Skeletal muscle satellite cell (primary cell): ENCODE measurements around the gene UBL3.

ENCODE experiments used
- H3K27me3 ChIP-seq: 2 replicates; pipeline ENCODE4 v1.7.0; 2013; ENCODE audit warnings: low read length; ENCODE audit not compliant: control insufficient read depth, insufficient read depth
- H3K36me3 ChIP-seq: 2 replicates; pipeline ENCODE4 v1.7.0; 2013; ENCODE audit warnings: mild to moderate bottlenecking, control low read depth, low read length; ENCODE audit not compliant: insufficient read depth
- H3K4me1 ChIP-seq: 2 replicates; pipeline ENCODE4 v1.7.0; 2013; ENCODE audit warnings: low read length; ENCODE audit not compliant: control insufficient read depth, insufficient read depth
- H3K4me2 ChIP-seq: 2 replicates; pipeline ENCODE4 v1.7.0; 2013; ENCODE audit warnings: mild to moderate bottlenecking, low read length
- H3K4me3 ChIP-seq: 2 replicates; pipeline ENCODE4 v1.7.0; 2013; ENCODE audit warnings: low read length
- H3K9ac ChIP-seq: 2 replicates; pipeline ENCODE4 v1.7.0; 2013; ENCODE audit warnings: mild to moderate bottlenecking, low read depth, low read length, moderate library complexity
- H3K9me3 ChIP-seq: replicated peaks from 2 replicates; pipeline ENCODE4 v1.7.0; 2013; ENCODE audit warnings: mild to moderate bottlenecking, control low read depth, low read length

The UBL3 gene

DNA sequence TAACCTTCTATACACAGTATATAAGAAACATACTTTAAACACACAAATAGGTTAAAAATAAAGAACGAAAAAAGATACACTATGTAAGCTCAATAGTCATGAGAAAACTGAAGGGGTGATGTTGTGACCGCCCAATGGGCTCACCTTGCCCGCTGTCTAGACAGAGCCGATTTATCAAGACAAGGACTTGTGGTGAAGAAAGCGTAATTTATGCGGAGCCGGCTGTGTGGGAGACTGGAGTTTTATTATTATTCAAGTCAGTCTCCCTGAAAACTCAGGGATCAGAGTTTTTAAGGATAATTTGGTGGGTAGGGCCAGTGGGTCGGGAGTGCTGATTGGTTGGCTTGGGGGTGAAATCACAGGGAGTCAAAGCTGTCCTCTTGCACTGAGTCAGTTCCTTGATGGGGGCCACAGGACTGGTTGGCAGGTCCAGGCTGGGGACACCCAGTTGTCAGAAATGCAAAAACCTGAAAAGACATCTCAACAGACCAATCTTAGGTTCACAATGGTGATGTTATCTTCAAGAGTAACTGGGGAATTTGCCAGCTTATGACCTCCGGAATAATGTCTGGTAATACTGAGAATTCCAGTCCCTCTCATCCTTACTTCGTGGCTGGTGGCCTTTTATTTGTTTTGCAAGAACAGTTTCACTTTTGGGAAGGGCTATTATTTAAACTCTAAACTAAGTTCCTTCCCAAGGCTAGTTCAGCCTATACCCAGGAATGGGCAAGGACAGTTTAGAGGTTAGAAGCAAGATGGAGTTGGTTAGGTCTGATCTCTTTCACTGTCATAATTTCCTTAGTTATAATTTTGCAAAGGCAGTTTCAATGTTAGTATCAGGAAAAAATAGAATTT is 96.6 kb downstream of the UBL3 start:
- H3K9ac ChIP-seq, result no peak overlapping the region
- peaks cover 7% of the 10 kb centered on the region for H3K4me1 ChIP-seq
- H3K4me3 ChIP-seq, result no peak overlapping the region
- H3K9me3 ChIP-seq, result no peaks in the 10 kb centered on the region
- H3K4me2 ChIP-seq, result no peak overlapping the region
- H3K36me3 ChIP-seq, result no peaks in the 10 kb centered on the region
- H3K27me3 ChIP-seq, result no peaks in the 10 kb centered on the region

DNA sequence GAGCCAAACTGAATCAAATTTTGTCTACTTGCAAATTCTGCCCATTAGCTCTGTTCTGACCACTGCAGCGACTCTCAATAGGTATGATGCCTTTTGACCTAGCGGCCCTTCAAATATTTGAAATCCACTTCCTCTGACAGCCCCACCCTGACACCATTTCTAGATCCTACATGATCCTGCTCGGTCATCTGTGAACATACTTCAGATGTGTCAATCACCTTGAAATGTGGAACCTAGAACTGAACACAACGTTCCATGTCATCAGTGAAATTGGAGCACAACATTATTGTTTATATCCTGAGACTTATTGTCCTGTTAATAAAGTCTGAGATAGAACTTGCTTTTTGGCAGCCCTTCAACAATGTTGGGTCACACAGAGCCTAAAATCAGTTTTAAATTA is 98.2 kb downstream of the UBL3 start:
- H3K4me1 ChIP-seq, result peaks cover 7% of the 10 kb centered on the region
- H3K9ac ChIP-seq, result no peak overlapping the region
- H3K27me3 ChIP-seq, result no peaks in the 10 kb centered on the region

DNA sequence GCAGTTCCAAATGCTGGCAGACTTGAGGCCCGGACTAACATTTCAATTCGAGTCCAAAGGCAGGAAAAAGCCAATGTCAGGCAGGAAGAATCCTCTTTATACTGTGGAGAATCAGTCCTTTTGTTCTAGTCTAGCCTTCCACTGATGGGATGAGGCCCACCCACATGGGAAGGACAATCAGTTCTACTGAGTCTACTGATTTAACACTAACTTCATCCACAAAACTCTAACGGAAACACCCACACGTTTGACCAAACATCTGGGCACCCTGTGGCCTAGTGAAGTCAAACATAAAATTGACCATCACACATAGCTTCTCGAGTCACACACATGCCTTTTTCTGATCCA is 100.3 kb downstream of the UBL3 start:
- Histone ChIP-seq H3K4me3 (no peak overlapping the region), H3K27me3 (peaks cover 6% of the 10 kb centered on the region), H3K4me1 (peaks cover 7% of the 10 kb centered on the region), H3K36me3 (no peaks in the 10 kb centered on the region), H3K9me3 (no peaks in the 10 kb centered on the region), H3K9ac (no peak overlapping the region), H3K4me2 (no peak overlapping the region)

More for the DNA sequence above, 98.2 kb downstream of the UBL3 start:
- no peaks in the 10 kb centered on the region for H3K9me3 ChIP-seq
- no peak overlapping the region for H3K4me2 ChIP-seq
- H3K4me3 ChIP-seq, result no peak overlapping the region
- no peaks in the 10 kb centered on the region for H3K36me3 ChIP-seq

DNA sequence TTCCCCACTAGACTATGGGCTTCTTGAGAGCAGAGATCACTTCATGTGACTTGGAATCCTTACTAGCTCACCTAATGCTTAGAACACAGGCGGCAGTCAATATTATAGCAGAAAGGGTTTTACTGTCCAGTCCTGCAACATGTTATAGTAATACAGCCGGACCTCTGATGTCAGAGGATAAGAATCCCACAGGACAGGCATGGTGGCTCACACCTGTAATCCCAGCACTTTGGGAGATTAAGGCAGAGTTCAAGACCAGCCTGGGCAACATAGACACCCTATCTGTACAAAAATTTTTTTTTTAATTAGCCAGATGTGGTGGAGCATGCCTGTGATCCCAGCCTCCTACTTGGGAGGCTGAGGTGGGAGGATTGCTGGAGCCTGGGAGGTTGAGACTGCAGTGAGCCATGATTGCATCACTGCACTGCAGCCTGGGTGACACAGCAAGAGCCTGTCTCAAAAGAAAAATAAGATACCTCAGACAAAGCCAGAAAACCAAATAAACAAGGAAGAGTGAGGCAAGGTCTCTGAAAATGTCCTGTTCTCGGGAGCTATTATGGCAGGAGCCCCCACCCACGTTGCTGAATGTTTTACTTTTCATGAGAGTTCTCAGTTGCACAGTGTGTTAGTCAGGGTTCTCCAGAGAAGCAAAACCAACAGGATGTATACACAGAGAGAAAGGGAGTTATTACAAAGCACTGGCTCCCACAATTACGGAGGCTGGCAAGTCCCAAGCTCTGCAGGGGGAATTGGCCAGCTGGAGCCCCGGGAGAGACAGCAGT is 100.8 kb downstream of the UBL3 start:
- Histone ChIP-seq H3K4me2 (no peak overlapping the region), H3K36me3 (no peaks in the 10 kb centered on the region), H3K27me3 (peaks cover 12% of the 10 kb centered on the region), H3K4me1 (peaks cover 7% of the 10 kb centered on the region), H3K4me3 (no peak overlapping the region), H3K9ac (no peak overlapping the region), H3K9me3 (no peaks in the 10 kb centered on the region)

DNA sequence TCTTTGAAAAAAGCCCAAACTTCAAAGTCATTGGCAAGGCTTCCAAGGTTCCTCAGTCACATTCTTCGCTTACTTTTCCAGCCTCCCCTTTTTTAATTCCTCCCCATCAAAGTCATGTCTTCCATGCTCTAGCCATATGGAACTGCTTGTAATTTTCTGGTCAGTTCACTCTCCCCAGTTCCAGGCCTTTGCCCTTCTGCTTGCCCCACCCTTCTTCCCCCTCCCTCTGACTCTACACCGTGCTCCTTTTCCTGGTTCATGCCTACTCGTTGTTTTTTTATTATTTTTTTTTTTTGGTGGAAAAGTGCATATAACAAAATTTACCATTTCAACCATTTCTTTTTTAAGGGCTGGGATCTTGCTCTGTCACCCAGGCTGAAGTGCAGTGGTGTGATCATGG is 102.3 kb downstream of the UBL3 start:
- no peaks in the 10 kb centered on the region for H3K9me3 ChIP-seq
- H3K4me1 ChIP-seq, result peaks cover 7% of the 10 kb centered on the region
- H3K27me3 ChIP-seq, result peaks cover 14% of the 10 kb centered on the region
- no peaks in the 10 kb centered on the region for H3K36me3 ChIP-seq
- H3K4me3 ChIP-seq, result no peak overlapping the region
- H3K4me2 ChIP-seq, result no peak overlapping the region
- no peak overlapping the region for H3K9ac ChIP-seq

DNA sequence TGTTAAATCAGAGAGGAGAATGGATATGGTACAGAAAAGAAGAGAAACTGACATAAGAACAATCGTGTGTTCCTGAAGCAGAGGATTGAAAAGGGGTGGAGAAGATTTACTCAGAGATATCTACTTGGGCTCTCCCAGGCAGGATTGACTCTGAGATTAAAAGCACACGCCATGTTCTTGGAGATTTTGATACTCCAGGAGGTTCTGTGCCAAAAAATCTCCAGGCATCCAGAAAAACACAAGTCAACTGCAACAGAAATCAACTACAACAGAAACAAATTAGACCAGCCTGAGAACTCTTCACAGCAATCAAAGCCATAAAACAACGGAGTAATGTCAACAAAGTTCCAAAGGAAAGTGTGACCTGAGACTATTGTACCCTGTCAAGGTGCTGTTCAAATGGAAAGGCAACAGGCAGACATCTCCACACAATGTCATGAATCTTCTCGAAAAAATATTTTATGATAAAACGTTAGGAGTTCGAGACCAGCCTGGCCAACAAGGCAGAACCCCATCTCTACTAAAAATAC is 104.2 kb downstream of the UBL3 start:
- Histone ChIP-seq H3K4me3 (no peak overlapping the region), H3K4me2 (no peak overlapping the region), H3K27me3 (peaks cover 14% of the 10 kb centered on the region), H3K36me3 (no peaks in the 10 kb centered on the region), H3K9ac (no peak overlapping the region), H3K9me3 (no peaks in the 10 kb centered on the region), H3K4me1 (peaks cover 7% of the 10 kb centered on the region)

DNA sequence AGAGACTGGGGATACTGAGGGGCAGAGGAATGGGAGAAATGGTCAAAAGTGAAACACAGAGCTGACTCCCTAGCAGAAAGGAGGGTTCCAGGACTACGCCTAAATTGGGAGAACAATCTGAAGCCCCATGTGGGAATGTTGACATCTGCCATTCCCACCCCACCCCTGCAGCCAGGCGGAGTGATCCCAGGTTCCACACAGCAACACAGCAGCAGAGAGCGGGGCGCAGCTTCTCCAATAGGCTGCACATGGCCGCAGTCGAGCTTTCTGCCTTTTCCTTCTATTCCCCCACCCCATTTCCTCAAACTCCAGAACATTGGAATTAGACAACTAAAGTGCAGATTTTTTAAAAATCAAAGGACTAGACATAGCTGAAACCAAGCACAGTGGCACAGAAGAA is 104.7 kb downstream of the UBL3 start:
- Histone ChIP-seq H3K4me3 (no peak overlapping the region), H3K9ac (no peak overlapping the region), H3K4me2 (no peak overlapping the region)

DNA sequence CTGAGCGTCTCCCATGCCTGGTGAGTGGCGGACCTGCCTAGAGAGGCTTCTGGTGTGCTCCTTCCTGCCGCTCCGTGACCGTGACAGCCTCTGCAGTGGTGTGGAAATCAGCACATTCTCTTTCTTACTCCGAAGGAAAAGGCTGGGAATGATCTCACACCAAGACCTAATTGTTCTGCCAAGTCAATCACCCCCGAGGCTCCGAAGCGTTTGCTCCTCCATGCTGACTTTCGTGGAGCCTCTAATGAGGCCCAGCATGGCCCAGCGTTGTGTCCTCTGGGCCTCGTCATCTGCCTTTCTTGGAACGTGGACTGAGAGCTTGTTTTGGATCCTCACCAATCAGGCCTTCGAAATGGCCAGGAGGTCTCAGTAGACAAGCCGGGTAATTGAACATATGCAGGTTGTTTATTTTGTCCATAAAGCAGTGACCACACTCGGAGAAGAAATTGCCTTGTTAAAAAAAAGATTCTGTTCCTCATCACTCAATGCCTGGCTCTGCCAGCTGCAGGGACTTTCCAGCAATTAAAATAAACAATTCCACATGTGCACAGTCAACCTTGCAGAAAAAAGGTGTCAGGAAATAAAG is 107.1 kb downstream of the UBL3 start:
- no peak overlapping the region for H3K4me3 ChIP-seq
- H3K9ac ChIP-seq, result no peak overlapping the region

More for the DNA sequence above, 104.7 kb downstream of the UBL3 start:
- Histone ChIP-seq H3K4me1 (peaks cover 7% of the 10 kb centered on the region), H3K27me3 (peaks cover 14% of the 10 kb centered on the region), H3K9me3 (no peaks in the 10 kb centered on the region), H3K36me3 (no peaks in the 10 kb centered on the region)

DNA sequence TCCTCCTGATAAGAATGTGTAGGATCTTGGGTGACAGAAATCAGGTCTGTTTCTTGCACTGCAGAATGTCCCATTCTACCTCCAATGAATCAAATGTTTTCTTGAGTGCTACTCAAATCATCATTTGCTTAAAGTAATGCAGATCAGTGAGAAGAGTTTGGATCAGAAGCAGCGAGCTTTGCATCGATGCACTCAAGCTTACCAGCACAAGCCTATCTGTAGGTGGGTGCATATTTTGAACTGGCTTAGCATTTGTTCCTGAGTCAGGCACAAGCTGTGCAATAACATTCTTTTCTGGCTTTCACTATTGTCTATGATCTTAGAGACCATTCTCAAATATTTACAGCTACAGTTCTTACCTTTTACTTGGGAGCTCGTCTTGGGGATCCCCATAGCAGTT is 109.5 kb downstream of the UBL3 start:
- Histone ChIP-seq H3K4me3 (no peak overlapping the region), H3K27me3 (peaks cover 23% of the 10 kb centered on the region), H3K36me3 (no peaks in the 10 kb centered on the region)

More for the DNA sequence above, 107.1 kb downstream of the UBL3 start:
- Histone ChIP-seq H3K4me1 (no peaks in the 10 kb centered on the region), H3K9me3 (no peaks in the 10 kb centered on the region), H3K27me3 (peaks cover 14% of the 10 kb centered on the region), H3K4me2 (no peak overlapping the region), H3K36me3 (no peaks in the 10 kb centered on the region)

DNA sequence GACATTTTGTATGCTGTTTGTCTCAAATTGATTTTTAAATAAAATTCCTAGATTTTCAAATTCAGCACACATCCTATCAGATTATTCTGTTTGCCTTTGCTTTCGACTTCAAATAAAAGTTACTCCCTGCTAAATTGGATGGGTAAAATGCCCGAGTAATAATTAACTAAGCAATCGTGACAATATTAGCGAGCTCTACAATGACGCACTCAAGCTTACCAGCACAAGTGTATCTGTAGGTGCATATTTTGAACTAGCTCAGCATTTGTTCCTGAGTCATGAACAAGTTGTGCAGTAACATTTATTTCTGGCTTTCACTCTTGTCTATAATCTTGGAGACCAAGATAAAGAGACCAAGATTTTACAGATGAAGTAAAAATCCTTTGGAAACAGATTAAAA is 113.4 kb downstream of the UBL3 start:
- Histone ChIP-seq H3K9ac (no peak overlapping the region), H3K9me3 (no peaks in the 10 kb centered on the region), H3K27me3 (peaks cover 42% of the 10 kb centered on the region), H3K36me3 (no peaks in the 10 kb centered on the region), H3K4me2 (no peak overlapping the region), H3K4me1 (no peaks in the 10 kb centered on the region), H3K4me3 (no peak overlapping the region)

More for the DNA sequence above, 109.5 kb downstream of the UBL3 start:
- Histone ChIP-seq H3K4me1 (no peaks in the 10 kb centered on the region), H3K9me3 (no peaks in the 10 kb centered on the region), H3K9ac (no peak overlapping the region), H3K4me2 (no peak overlapping the region)

DNA sequence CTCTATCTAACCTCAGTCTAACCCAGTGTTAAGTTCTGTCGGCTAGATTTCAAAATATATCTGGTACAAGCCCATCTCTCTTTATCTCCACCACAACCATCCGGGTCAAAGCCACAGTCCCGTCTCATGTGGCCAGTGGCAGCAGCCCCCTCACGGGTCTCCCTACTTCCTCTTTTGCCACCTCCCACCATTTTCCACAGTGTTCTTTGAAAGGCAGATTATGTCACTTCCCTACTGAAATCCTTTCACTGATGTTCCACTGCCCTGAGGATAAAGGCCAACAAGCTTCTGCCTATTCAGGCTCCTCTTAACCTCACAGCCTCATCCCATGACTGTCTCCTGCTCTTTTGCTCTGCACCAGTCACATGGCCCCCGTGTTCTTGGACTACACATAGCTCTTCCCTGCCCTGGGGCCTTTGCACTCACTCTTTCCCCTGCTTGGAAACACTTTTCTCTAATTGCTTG is 117.2 kb downstream of the UBL3 start:
- Histone ChIP-seq H3K27me3 (peaks cover 79% of the 10 kb centered on the region), H3K4me1 (no peaks in the 10 kb centered on the region)

More for the DNA sequence above, 117.2 kb downstream of the UBL3 start:
- Histone ChIP-seq H3K9ac (no peak overlapping the region), H3K4me2 (no peak overlapping the region), H3K4me3 (no peak overlapping the region), H3K9me3 (no peaks in the 10 kb centered on the region), H3K36me3 (no peaks in the 10 kb centered on the region)
